ENCODE measurements around the gene BLOC1S4.

GRCh38 chr4:6758728-6759127 lies 42.8 kb downstream of the BLOC1S4 start:
- TF ChIP-seq POLR2AphosphoS5 (IDR thresholded peaks at IDR 0.05; ENCODE audit: low read depth): no peak
- no peak for TF ChIP-seq CTCF (conservative IDR thresholded peaks at IDR 0.05; ENCODE audit: low read depth in 2 of 2)
- TF ChIP-seq EZH2 (IDR thresholded peaks at IDR 0.05; ENCODE audit: low read depth, unreplicated experiment): no peak
- no peak for TF ChIP-seq JUNB (IDR thresholded peaks at IDR 0.05; ENCODE audit: unreplicated experiment)
- TF ChIP-seq REST (IDR thresholded peaks at IDR 0.05; ENCODE audit: unreplicated experiment): no peak
- TF ChIP-seq ETS1 (IDR thresholded peaks at IDR 0.05): no peak
- TF ChIP-seq EZH2phosphoT487 (IDR thresholded peaks at IDR 0.05; ENCODE audit: unreplicated experiment): no peak

Measured in GM23338 (cell line).